HepG2 (cell line): ENCODE data around the gene CA10. TPM values are rescaled to one million over a fixed set of nuclear protein-coding genes. Genes with fewer than 3 reads are reported as not detected.

Experiments
- ATAC-seq: fragments of 200-7000 bp; cut with Tn5 transposase; 3 replicates; pipeline ENCODE4 v1.9.1; 2020; ENCODE audit warnings: mild to moderate bottlenecking, moderate library complexity
- BruUV-seq: library from RNA; stranded (reverse); fragments of 400-500 nt; replicated peaks from 2 replicates; lab custom pipeline; 2021; lab: Mats Ljungman, UMichigan
- CTCF ChIA-PET: fragments of 300-600 bp; formaldehyde crosslinking; extraction: SDS; loops from one replicate; lab custom pipeline; 2021; ENCODE audit warnings: low total read pairs, inconsistent platforms, low intra/inter-chr PET ratio; lab: Yijun Ruan, JAX
- POLR2A ChIA-PET: fragments of 350-600 bp; sonication (Branson Sonifier 250); formaldehyde crosslinking; loops from one replicate; lab custom pipeline; 2020; ENCODE audit warnings: antibody characterized with exemption, inconsistent platforms; lab: Yijun Ruan, JAX
- DNase-seq: peaks from one replicate; pipeline ENCODE4 v3.0.0-alpha.2; 2015; ENCODE audit warnings: low spot score
- FAIRE-seq: peaks from 3 replicates; lab custom pipeline; 2011; peaks lifted over from hg19 to GRCh38; lab: Jason Lieb, UNC
- H2AFZ ChIP-seq: one replicate; pipeline ENCODE4 v1.6.1; 2011; ENCODE audit warnings: low read length, inconsistent platforms
- H3K27ac ChIP-seq: fragments of 300-600 bp; 3 replicates; pipeline ENCODE4 v1.8.0; 2011; ENCODE audit warnings: mixed run types, mild to moderate bottlenecking, mixed read lengths, low read length, inconsistent platforms; ENCODE audit not compliant: insufficient read depth; ENCODE audit errors: extremely low read length
- H3K27me3 ChIP-seq, 2 experiments: fragments of 200-600 bp in 1 of 2; 2 replicates in 1 of 2; 3 replicates in 1 of 2; pipeline versions ENCODE4 v1.6.0 to v1.8.0; 2011; ENCODE audit warnings: low read length in 2 of 2, mild to moderate bottlenecking in 2 of 2, moderate library complexity in 2 of 2, inconsistent platforms in 1 of 2; ENCODE audit not compliant: insufficient read depth in 2 of 2, control insufficient read depth in 1 of 2
- H3K36me3 ChIP-seq, 2 experiments: fragments of 200-600 bp in 1 of 2; replicated peaks in 1 of 2; 2 replicates in 1 of 2; 3 replicates in 1 of 2; pipeline versions ENCODE4 v1.5.1 to v1.8.0; 2011; ENCODE audit warnings: low read length in 2 of 2, inconsistent platforms in 1 of 2; ENCODE audit not compliant: insufficient read depth in 2 of 2, control insufficient read depth in 1 of 2
- H3K4me1 ChIP-seq: 2 replicates; pipeline ENCODE4 v1.5.1; 2012; ENCODE audit warnings: low read length, inconsistent platforms; ENCODE audit not compliant: insufficient read depth
- H3K4me2 ChIP-seq: 2 replicates; pipeline ENCODE4 v1.6.0; 2011; ENCODE audit warnings: low read depth, low read length, inconsistent platforms
- H3K4me3 ChIP-seq, 3 experiments: fragments of 200-600 bp in 1 of 3; sonication (generic), shearing (Covaris generic) in 1 of 3; replicated peaks in 1 of 3; 2 replicates each; pipeline ENCODE4 v1.5.1; 2011 to 2016; ENCODE audit warnings: low read length in 3 of 3, inconsistent platforms in 2 of 3, low read depth in 2 of 3, mild to moderate bottlenecking in 2 of 3, control low read depth in 1 of 3, mixed read lengths in 1 of 3; ENCODE audit not compliant: insufficient read depth in 1 of 3
- H3K79me2 ChIP-seq: one replicate; pipeline ENCODE4 v1.6.1; 2011; ENCODE audit warnings: low read length, inconsistent platforms; ENCODE audit not compliant: insufficient read depth
- H3K9ac ChIP-seq: 2 replicates; pipeline ENCODE4 v1.6.0; 2011; ENCODE audit warnings: mild to moderate bottlenecking, low read depth, low read length, inconsistent platforms; ENCODE audit not compliant: insufficient read depth
- H3K9me3 ChIP-seq: 2 replicates; pipeline ENCODE4 v1.5.1; 2012; ENCODE audit warnings: mild to moderate bottlenecking, low read length
- H4K20me1 ChIP-seq: 2 replicates; pipeline ENCODE4 v1.6.0; 2011; ENCODE audit warnings: inconsistent platforms, mild to moderate bottlenecking, low read length, moderate library complexity; ENCODE audit not compliant: insufficient read depth
- MED1 ChIP-seq: sonication (generic); formaldehyde crosslinking; IDR thresholded peaks from 2 replicates; pipeline ENCODE4 v1.4.0; 2020; ENCODE audit warnings: missing genetic modification reagents
- NFRKB ChIP-seq: fragments of 450-650 bp; IDR thresholded peaks from 2 replicates; pipeline ENCODE4 v1.6.1; 2017
- YEATS4 ChIP-seq: sonication (generic); formaldehyde crosslinking; IDR thresholded peaks from 2 replicates; pipeline ENCODE4 v1.4.0; 2020; ENCODE audit warnings: missing genetic modification reagents, borderline replicate concordance
- ZNF430 ChIP-seq: sonication (generic); formaldehyde crosslinking; IDR thresholded peaks from 2 replicates; pipeline ENCODE4 v1.9.0; 2021; ENCODE audit warnings: mild to moderate bottlenecking, missing genetic modification reagents
- WGBS: methylation state at CpG from one replicate; pipeline ENCODE4 v1.1.6; 2017; ENCODE audit warnings: low lambda C conversion rate; 5-methylcytosine and 5-hydroxymethylcytosine counted together
- in situ Hi-C: cut with HindIII; loops from 2 replicates; pipeline ENCODE4 v1.10.0; 2017; ENCODE audit warnings: low pct_unique_long_range_greater_than_20kb; ENCODE audit not compliant: extremely low pct_ligation_motif_present
- intact Hi-C: fragments of 100-400 bp; cut with micrococcal nuclease; formaldehyde crosslinking; loops from one replicate; pipeline ENCODE4 v1.10.0; 2022; ENCODE audit not compliant: unreplicated experiment
- polyA plus RNA-seq, 8 experiments: library from polyadenylated mRNA; depleted of rRNA in 3 of 8; stranded (reverse) in 7 of 8; unstranded in 1 of 8; fragments of >200 nt; fragmentation: Illumina TruSeq in 4 of 8; extraction: Trizol in 4 of 8; gene quantifications; 2 replicates each; pipeline versions ENCODE4 v1.2.1 to v1.2.3, GENCODE V29; 2011 to 2016; ENCODE audit warnings: low read depth in 4 of 8, missing spikeins in 1 of 8, mixed read lengths in 1 of 8; ENCODE audit not compliant: insufficient read depth in 1 of 8
- total RNA-seq, 5 experiments: library from RNA; depleted of rRNA; stranded (reverse); fragments of >200 nt; fragmentation: Illumina TruSeq; extraction: Trizol; gene quantifications; 2 replicates each; pipeline ENCODE4 v1.2.3, GENCODE V29; 2016; ENCODE audit warnings: low read depth in 1 of 5
- TF ChIP-seq, protein P1 (sequence below): sonication (generic); formaldehyde crosslinking; IDR thresholded peaks from 2 replicates; pipeline ENCODE4 v1.9.0; 2021; ENCODE audit warnings: missing genetic modification reagents, mild to moderate bottlenecking, borderline replicate concordance
- TF ChIP-seq, protein P2 (sequence below): sonication (generic); formaldehyde crosslinking; IDR thresholded peaks from 2 replicates; pipeline ENCODE4 v1.4.0; 2020; ENCODE audit warnings: mild to moderate bottlenecking, missing genetic modification reagents
- TF ChIP-seq, protein P3 (sequence below): sonication (generic); formaldehyde crosslinking; IDR thresholded peaks from 2 replicates; pipeline ENCODE4 v1.4.0; 2020; ENCODE audit warnings: mild to moderate bottlenecking, missing genetic modification reagents
- TF ChIP-seq, protein P4 (sequence below): sonication (generic); formaldehyde crosslinking; conservative IDR thresholded peaks from 2 replicates; pipeline ENCODE4 v1.8.0; 2022; ENCODE audit warnings: missing genetic modification reagents

CA10 gene
- total and polyA plus RNA-seq, 2 of the 13 experiments (the other 11 are each of a cell fraction or from before 2014, with no cell fraction given), result not detected

DNA sequence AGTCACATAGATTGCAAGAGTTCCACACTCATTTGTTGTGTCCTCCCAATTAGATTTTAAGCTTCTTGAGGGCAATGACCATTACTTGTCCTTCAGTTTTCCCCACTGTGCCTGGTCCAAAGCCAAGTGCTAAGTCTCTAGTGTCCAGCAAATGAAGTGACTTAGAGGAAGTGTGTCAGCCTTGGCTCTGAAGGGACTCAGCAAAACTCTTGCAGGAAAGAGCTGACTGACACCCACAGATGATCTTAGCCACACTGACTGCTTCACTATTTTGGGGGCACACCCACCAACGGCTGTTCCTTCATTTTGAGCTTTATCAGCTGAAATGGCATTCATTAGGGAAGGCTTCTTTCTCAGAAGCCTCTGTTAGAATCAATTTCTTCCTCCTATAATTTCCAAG is 540.0 kb downstream of the CA10 start:
- Histone ChIP-seq H3K36me3 (no peaks in the 10 kb centered on the region), H3K9me3 (no peaks in the 10 kb centered on the region), H3K4me2 (no peak overlapping the region), H3K27ac (no peak overlapping the region), H3K9ac (no peak overlapping the region), H3K4me3 (no peak overlapping the region), H3K27me3 (peaks cover 0 to 4% of the 10 kb centered on the region in 2 experiments; a peak in 2 of 5 replicates), H3K4me1 (no peaks in the 10 kb centered on the region), H4K20me1 (no peaks in the 10 kb centered on the region), H2AFZ (no peak overlapping the region), H3K79me2 (no peaks in the 10 kb centered on the region)
- ATAC-seq, result no peak
- TF ChIP-seq ZNF430, result no peak
- TF ChIP-seq, protein P1, sequence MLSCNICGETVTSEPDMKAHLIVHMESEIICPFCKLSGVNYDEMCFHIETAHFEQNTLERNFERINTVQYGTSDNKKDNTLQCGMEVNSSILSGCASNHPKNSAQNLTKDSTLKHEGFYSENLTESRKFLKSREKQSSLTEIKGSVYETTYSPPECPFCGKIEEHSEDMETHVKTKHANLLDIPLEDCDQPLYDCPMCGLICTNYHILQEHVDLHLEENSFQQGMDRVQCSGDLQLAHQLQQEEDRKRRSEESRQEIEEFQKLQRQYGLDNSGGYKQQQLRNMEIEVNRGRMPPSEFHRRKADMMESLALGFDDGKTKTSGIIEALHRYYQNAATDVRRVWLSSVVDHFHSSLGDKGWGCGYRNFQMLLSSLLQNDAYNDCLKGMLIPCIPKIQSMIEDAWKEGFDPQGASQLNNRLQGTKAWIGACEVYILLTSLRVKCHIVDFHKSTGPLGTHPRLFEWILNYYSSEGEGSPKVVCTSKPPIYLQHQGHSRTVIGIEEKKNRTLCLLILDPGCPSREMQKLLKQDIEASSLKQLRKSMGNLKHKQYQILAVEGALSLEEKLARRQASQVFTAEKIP, result no peak
- no peak for TF ChIP-seq NFRKB
- TF ChIP-seq, protein P2, sequence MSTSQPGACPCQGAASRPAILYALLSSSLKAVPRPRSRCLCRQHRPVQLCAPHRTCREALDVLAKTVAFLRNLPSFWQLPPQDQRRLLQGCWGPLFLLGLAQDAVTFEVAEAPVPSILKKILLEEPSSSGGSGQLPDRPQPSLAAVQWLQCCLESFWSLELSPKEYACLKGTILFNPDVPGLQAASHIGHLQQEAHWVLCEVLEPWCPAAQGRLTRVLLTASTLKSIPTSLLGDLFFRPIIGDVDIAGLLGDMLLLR (CRISPR knock-in tag), result no peak
- no peak for TF ChIP-seq MED1 (CRISPR knock-in tag)
- TF ChIP-seq YEATS4 (CRISPR knock-in tag), result no peak
- TF ChIP-seq, protein P3, sequence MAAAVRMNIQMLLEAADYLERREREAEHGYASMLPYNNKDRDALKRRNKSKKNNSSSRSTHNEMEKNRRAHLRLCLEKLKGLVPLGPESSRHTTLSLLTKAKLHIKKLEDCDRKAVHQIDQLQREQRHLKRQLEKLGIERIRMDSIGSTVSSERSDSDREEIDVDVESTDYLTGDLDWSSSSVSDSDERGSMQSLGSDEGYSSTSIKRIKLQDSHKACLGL (CRISPR knock-in tag), result no peak
- TF ChIP-seq, protein P4, sequence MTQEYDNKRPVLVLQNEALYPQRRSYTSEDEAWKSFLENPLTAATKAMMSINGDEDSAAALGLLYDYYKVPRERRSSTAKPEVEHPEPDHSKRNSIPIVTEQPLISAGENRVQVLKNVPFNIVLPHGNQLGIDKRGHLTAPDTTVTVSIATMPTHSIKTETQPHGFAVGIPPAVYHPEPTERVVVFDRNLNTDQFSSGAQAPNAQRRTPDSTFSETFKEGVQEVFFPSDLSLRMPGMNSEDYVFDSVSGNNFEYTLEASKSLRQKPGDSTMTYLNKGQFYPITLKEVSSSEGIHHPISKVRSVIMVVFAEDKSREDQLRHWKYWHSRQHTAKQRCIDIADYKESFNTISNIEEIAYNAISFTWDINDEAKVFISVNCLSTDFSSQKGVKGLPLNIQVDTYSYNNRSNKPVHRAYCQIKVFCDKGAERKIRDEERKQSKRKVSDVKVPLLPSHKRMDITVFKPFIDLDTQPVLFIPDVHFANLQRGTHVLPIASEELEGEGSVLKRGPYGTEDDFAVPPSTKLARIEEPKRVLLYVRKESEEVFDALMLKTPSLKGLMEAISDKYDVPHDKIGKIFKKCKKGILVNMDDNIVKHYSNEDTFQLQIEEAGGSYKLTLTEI, result no peak
- DNase-seq, result no peak
- 5% methylated on average over 1 of the region's 1 CpG for WGBS
- CTCF ChIA-PET, result no interaction called here
- intact Hi-C loops, result no loop called here
- POLR2A ChIA-PET, result no interaction called here
- in situ Hi-C loops, result no loop called here
- no peak for FAIRE-seq
- BruUV-seq, result no TSS peak
